RWPE2 (cell line): Measurements from ENCODE around the gene ATG7.

ENCODE experiments used
- ATAC-seq: fragments of 200-7000 bp; cut with Tn5 transposase; 3 replicates; pipeline ENCODE4 v1.9.1; 2021; ENCODE audit warnings: low read depth
- DNase-seq: peaks from one replicate; pipeline ENCODE4 v3.0.0-alpha.2; 2020; ENCODE audit warnings: low spot score
- H3K27ac ChIP-seq: fragments of 450-650 bp; 2 replicates; pipeline ENCODE4 v1.5.1; 2017; ENCODE audit warnings: mild to moderate bottlenecking; ENCODE audit not compliant: poor library complexity, severe bottlenecking
- H3K27me3 ChIP-seq: fragments of 250-450 bp; sonication (Bioruptor Pico); 2 replicates; pipeline ENCODE4 v1.5.1; 2021; ENCODE audit warnings: mild to moderate bottlenecking, moderate library complexity; ENCODE audit not compliant: insufficient read depth, poor library complexity, severe bottlenecking
- H3K36me3 ChIP-seq: fragments of 250-450 bp; sonication (Bioruptor Pico); 2 replicates; pipeline ENCODE4 v1.5.1; 2020; ENCODE audit warnings: low read depth, mild to moderate bottlenecking, moderate library complexity
- H3K4me1 ChIP-seq: fragments of 250-450 bp; sonication (Bioruptor Pico); 2 replicates; pipeline ENCODE4 v1.5.1; 2021; ENCODE audit warnings: mild to moderate bottlenecking, moderate library complexity; ENCODE audit not compliant: insufficient read depth, poor library complexity, severe bottlenecking
- H3K4me3 ChIP-seq: fragments of 250-450 bp; sonication (Bioruptor Pico); 2 replicates; pipeline ENCODE4 v1.5.1; 2021; ENCODE audit warnings: mild to moderate bottlenecking, moderate library complexity; ENCODE audit not compliant: severe bottlenecking
- H3K9me3 ChIP-seq: fragments of 250-450 bp; sonication (Bioruptor Pico); 2 replicates; pipeline ENCODE4 v1.5.1; 2021; ENCODE audit warnings: mild to moderate bottlenecking, moderate library complexity; ENCODE audit not compliant: severe bottlenecking
- CTCF ChIP-seq: fragments of 450-650 bp; IDR thresholded peaks from one replicate; pipeline ENCODE4 v1.5.1; 2017; ENCODE audit warnings: mild to moderate bottlenecking, moderate library complexity; ENCODE audit not compliant: poor library complexity, severe bottlenecking

The ATG7 gene

DNA sequence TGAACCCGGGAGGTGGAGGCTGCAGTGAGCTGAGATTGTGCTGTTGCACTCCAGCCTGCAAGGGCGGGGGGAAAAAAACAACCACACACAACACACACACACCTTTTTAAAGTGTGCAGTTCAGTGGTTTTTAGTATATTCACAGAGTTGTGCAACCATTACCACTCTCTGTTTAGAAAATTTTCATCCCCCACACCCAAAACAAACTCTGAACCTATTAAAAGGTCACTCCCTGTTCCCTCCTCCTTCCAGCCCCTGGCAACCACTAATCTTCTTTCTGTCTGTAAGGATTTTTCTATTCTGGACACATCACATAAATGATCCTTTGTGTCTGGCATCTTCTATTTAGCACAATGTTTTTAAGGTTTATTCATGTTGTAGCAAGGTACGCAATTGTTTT is 159.1 kb downstream of the ATG7 start:
- Histone ChIP-seq H3K27me3 (no peaks in the 10 kb centered on the region), H3K4me3 (no peak overlapping the region), H3K9me3 (no peaks in the 10 kb centered on the region), H3K27ac (no peak overlapping the region), H3K36me3 (0 out of 2 replicates have a peak, but pooled peaks cover 6% of the 10 kb centered on the region), H3K4me1 (no peaks in the 10 kb centered on the region)
- ATAC-seq (no peak), DNase-seq (no peak)
- no peak for TF ChIP-seq CTCF

GRCh38 chr3:11434017-11434526 is 161.9 kb downstream of the ATG7 start:
- H3K27me3 ChIP-seq, result no peaks in the 10 kb centered on the region
- TF ChIP-seq CTCF, result no peak
- DNase-seq (no peak), ATAC-seq (no peak)
- no peaks in the 10 kb centered on the region for H3K36me3 ChIP-seq
- H3K4me3 ChIP-seq, result no peak overlapping the region
- H3K4me1 ChIP-seq, result no peaks in the 10 kb centered on the region
- H3K9me3 ChIP-seq, result no peaks in the 10 kb centered on the region
- no peak overlapping the region for H3K27ac ChIP-seq

- Histone ChIP-seq H3K36me3 (no peaks in the 10 kb centered on the region), H3K27ac (no peak overlapping the region), H3K4me1 (no peaks in the 10 kb centered on the region), H3K4me3 (no peak overlapping the region), H3K9me3 (no peaks in the 10 kb centered on the region), H3K27me3 (no peaks in the 10 kb centered on the region)
- no peak for TF ChIP-seq CTCF
- ATAC-seq (no peak), DNase-seq (no peak)
Measured at GRCh38 chr3:11434563-11435096, 162.4 kb downstream of the ATG7 start.

DNA sequence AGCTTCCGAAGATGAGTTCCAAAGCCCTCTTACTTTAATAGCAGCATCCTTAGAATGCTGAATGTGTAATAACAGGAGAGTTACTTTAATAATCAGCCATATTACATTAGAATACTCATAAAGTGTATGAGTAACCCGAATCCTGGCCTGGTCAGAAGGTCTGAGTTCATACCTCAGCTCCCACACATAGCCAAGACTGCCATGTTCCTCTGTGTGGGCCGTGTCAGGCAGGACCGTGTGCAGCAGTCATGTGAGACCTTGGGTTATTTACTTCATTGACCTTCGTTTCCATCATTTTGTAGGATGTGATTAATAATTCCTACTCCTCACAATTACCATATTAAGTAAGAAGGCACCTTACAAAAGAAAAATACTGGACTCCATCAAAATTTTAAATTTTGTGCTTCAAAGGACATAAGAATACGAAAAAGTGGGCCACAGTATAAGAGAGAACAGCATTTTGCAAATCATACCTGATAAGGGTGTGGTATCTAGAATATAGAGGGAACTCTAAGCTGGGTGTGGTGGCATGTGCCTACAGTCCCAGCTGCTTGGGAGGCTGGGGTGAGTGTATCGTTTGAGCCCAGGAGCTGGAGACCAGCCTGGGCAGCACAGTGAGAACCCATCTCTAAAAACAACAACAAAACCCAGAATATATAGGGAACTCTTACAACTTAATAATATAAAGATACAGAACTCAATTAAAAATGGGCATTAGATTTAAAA is 163.4 kb downstream of the ATG7 start:
- ATAC-seq (no peak), DNase-seq (no peak)
- no peak for TF ChIP-seq CTCF
- Histone ChIP-seq H3K36me3 (no peaks in the 10 kb centered on the region), H3K27ac (no peak overlapping the region), H3K27me3 (no peaks in the 10 kb centered on the region), H3K4me1 (no peaks in the 10 kb centered on the region), H3K4me3 (no peak overlapping the region), H3K9me3 (no peaks in the 10 kb centered on the region)

DNA sequence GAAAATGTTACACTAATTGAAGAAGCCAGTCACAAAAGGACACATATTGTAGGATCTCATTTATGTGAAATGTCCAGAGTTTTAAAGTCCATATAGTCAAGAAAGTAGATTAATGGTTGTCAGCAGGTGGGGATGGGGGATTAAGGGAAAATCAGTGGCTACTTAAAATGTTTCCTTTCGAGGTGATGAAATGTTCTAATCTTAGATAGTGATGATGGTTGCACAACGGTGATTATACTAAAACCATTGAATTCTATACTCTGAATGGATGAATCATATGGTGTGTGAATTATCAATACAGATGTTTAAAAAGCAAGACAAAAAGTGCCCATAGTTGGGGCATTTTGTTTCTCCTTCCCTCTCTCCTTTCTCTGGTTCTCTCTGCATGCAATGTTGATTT is 164.6 kb downstream of the ATG7 start:
- Histone ChIP-seq H3K27me3 (no peaks in the 10 kb centered on the region), H3K36me3 (no peaks in the 10 kb centered on the region), H3K9me3 (no peaks in the 10 kb centered on the region), H3K4me3 (no peak overlapping the region), H3K27ac (no peak overlapping the region), H3K4me1 (no peaks in the 10 kb centered on the region)
- ATAC-seq (no peak), DNase-seq (no peak)
- no peak for TF ChIP-seq CTCF
